ENCODE results near the gene CD68.

- TF ChIP-seq CTCF (IDR thresholded peaks at IDR 0.05), result no peak
- TF ChIP-seq POLR2A (IDR thresholded peaks at IDR 0.05), result no peak
- no peak for TF ChIP-seq POLR2AphosphoS5 (IDR thresholded peaks at IDR 0.05)
Observed at GRCh38 chr17:7611635-7612293, 32.3 kb downstream of the CD68 start.
